Effector memory CD8-positive, alpha-beta T cell (primary cell): ENCODE measurements around the gene CDH12.
"Not testable (repeated sequence)": the region's sequence is repeated elsewhere in the genome, so short reads cannot be mapped to it uniquely, and the experiment has no call there.

ENCODE experiments used
- ATAC-seq: fragments of 150-1000 bp; cut with Tn5 transposase; replicated peaks from 2 replicates; pipeline ENCODE4 v1.10.0; 2021; ENCODE audit warnings: mild to moderate bottlenecking, moderate library complexity
- DNase-seq, 3 experiments: peaks; one replicate each; pipeline ENCODE4 v3.0.0; 2021
- H3K27ac Mint-ChIP-seq, 2 donors: one replicate each; pipeline ENCODE4 v1.8.0; 2022; ENCODE audit warnings: mild to moderate bottlenecking in 2 of 2, mixed read lengths in 2 of 2, moderate library complexity in 2 of 2
- H3K27me3 Mint-ChIP-seq, 2 donors: one replicate each; pipeline ENCODE4 v1.8.0; 2022; ENCODE audit warnings: mixed read lengths in 2 of 2
- H3K36me3 Mint-ChIP-seq: one replicate; pipeline ENCODE4 v1.8.0; 2022; ENCODE audit warnings: mild to moderate bottlenecking, moderate library complexity, mixed read lengths; ENCODE audit not compliant: insufficient read depth
- H3K4me1 Mint-ChIP-seq, 2 donors: one replicate each; pipeline ENCODE4 v1.8.0; 2022; ENCODE audit warnings: low read depth in 2 of 2, mixed read lengths in 2 of 2
- H3K4me3 Mint-ChIP-seq, 2 donors: one replicate each; pipeline ENCODE4 v1.8.0; 2022; ENCODE audit warnings: mild to moderate bottlenecking in 2 of 2, mixed read lengths in 2 of 2, moderate library complexity in 2 of 2
- H3K9me3 Mint-ChIP-seq, 2 donors: one replicate each; pipeline ENCODE4 v1.8.0; 2022; ENCODE audit warnings: mixed read lengths in 2 of 2

Gene CDH12

GRCh38 chr5:22411554-22412349, 441.4 kb downstream of the CDH12 start:
- Mint-ChIP-seq H3K9me3 (peaks cover 7 to 15% of the 10 kb centered on the region in 2 donors), H3K36me3 (no peaks in the 10 kb centered on the region), H3K4me1 (no peaks in the 10 kb centered on the region), H3K27me3 (no peaks in the 10 kb centered on the region), H3K27ac (no peak overlapping the region), H3K4me3 (no peak overlapping the region)
- DNase-seq = no peak
- ATAC-seq = no peak

- no peaks in the 10 kb centered on the region for H3K27me3 Mint-ChIP-seq
- H3K4me1 Mint-ChIP-seq = no peaks in the 10 kb centered on the region
- H3K4me3 Mint-ChIP-seq = no peak overlapping the region
- ATAC-seq (no peak), DNase-seq (no peak)
- no peak overlapping the region for H3K27ac Mint-ChIP-seq
- no peaks in the 10 kb centered on the region for H3K36me3 Mint-ChIP-seq
- H3K9me3 Mint-ChIP-seq = peaks cover 12 to 16% of the 10 kb centered on the region in 2 donors
These were observed 461.2 kb downstream of the CDH12 start for GRCh38 chr5:22391956-22392355.

GRCh38 chr5:22390888-22391287, 462.3 kb downstream of the CDH12 start:
- peaks cover 11 to 16% of the 10 kb centered on the region in 2 donors for H3K9me3 Mint-ChIP-seq
- no peaks in the 10 kb centered on the region for H3K4me1 Mint-ChIP-seq
- H3K4me3 Mint-ChIP-seq = no peak overlapping the region
- no peaks in the 10 kb centered on the region for H3K36me3 Mint-ChIP-seq
- no peaks in the 10 kb centered on the region for H3K27me3 Mint-ChIP-seq
- no peak overlapping the region for H3K27ac Mint-ChIP-seq
- no peak for ATAC-seq
- DNase-seq = no peak

GRCh38 chr5:22372826-22373660, 480.1 kb downstream of the CDH12 start:
- Mint-ChIP-seq H3K4me3 (no peak overlapping the region), H3K27me3 (no peaks in the 10 kb centered on the region), H3K9me3 (peaks cover 10 to 34% of the 10 kb centered on the region in 2 donors), H3K4me1 (no peaks in the 10 kb centered on the region), H3K36me3 (peaks cover 3% of the 10 kb centered on the region), H3K27ac (no peak overlapping the region)
- no peak for DNase-seq
- ATAC-seq = no peak

DNA sequence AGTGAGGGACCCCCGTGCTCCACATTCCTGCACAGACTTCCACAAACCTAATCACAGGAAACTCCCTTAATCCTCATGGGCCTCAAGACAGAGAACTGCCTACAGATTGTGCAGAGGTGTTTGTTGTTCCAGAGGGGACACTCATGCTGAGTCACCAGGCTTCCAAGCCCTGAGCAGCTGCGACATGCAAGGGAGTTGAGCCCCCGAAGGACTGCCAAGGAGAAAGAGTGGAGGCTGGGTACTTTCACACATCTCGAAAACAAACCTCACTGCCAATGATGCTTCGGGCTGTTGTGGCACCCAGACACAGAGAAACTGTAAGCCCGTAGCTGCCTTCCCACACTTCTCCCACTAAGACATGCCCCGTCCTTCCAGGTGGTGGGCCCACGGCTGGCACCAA, 480.8 kb downstream of the CDH12 start:
- Mint-ChIP-seq H3K36me3 (peaks cover 3% of the 10 kb centered on the region), H3K4me1 (no peaks in the 10 kb centered on the region), H3K4me3 (no peak overlapping the region), H3K27ac (no peak overlapping the region), H3K27me3 (no peaks in the 10 kb centered on the region), H3K9me3 (peaks cover 10 to 34% of the 10 kb centered on the region in 2 donors)
- ATAC-seq (no peak), DNase-seq (no peak)

GRCh38 chr5:22354956-22355355, 498.2 kb downstream of the CDH12 start:
- H3K9me3 Mint-ChIP-seq = peaks cover 9 to 11% of the 10 kb centered on the region in 2 donors
- no peak for DNase-seq
- no peak overlapping the region for H3K4me3 Mint-ChIP-seq
- H3K36me3 Mint-ChIP-seq = no peaks in the 10 kb centered on the region
- no peak overlapping the region for H3K27ac Mint-ChIP-seq
- H3K4me1 Mint-ChIP-seq = no peaks in the 10 kb centered on the region
- ATAC-seq = no peak
- H3K27me3 Mint-ChIP-seq = no peaks in the 10 kb centered on the region

GRCh38 chr5:22352493-22352892, 500.7 kb downstream of the CDH12 start:
- Mint-ChIP-seq H3K4me1 (no peaks in the 10 kb centered on the region), H3K27ac (no peak overlapping the region), H3K9me3 (peaks cover 9 to 12% of the 10 kb centered on the region in 2 donors), H3K36me3 (no peaks in the 10 kb centered on the region), H3K27me3 (no peaks in the 10 kb centered on the region), H3K4me3 (no peak overlapping the region)
- ATAC-seq (no peak), DNase-seq (no peak)

DNA sequence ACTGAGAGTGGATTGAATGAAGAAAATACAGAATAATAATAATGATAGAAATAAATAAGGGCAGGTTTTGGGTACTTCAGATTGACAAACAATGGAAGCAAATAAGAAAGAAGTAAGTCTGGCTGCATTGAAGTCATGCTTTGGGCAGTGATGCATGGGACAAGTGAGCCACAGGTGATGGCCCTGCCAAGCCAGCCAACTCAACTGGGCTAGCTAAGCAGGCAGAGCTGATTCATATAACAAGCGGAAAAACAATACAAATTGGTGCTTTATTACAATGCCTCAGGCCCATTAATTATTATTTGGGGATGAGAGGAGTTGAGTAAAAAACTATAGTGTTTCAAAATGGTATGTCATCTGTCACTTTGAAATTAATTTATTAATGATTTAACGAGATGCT, 502.0 kb downstream of the CDH12 start:
- no peak for ATAC-seq
- Mint-ChIP-seq H3K27me3 (no peaks in the 10 kb centered on the region), H3K4me3 (no peak overlapping the region), H3K27ac (no peak overlapping the region), H3K4me1 (no peaks in the 10 kb centered on the region), H3K9me3 (peaks cover 9 to 12% of the 10 kb centered on the region in 2 donors), H3K36me3 (no peaks in the 10 kb centered on the region)
- no peak for DNase-seq

DNA sequence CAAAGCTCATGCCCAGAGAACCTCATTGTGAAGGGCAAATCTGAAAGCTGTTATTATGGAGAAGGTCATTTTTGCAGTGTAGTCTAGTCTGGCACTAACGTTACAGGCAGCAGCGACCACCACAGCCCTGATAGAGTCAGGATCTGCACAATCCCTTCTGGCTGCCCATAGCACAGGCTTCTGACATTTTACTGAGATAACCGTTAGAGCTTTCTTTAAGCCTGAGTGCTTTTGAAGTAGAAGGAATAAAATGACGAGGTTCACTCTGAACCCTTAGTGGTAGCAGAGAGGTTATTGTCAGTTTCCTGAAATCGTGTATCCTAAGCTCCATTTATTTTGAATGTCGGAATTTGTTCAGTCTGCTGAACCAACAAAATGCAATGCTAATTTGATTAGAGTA, 505.1 kb downstream of the CDH12 start:
- H3K4me3 Mint-ChIP-seq = no peak overlapping the region
- no peak overlapping the region for H3K27ac Mint-ChIP-seq
- peaks cover 4 to 10% of the 10 kb centered on the region in 2 donors for H3K9me3 Mint-ChIP-seq
- DNase-seq (no peak), ATAC-seq (no peak)
- H3K36me3 Mint-ChIP-seq = no peaks in the 10 kb centered on the region
- H3K27me3 Mint-ChIP-seq = no peaks in the 10 kb centered on the region
- H3K4me1 Mint-ChIP-seq = no peaks in the 10 kb centered on the region

DNA sequence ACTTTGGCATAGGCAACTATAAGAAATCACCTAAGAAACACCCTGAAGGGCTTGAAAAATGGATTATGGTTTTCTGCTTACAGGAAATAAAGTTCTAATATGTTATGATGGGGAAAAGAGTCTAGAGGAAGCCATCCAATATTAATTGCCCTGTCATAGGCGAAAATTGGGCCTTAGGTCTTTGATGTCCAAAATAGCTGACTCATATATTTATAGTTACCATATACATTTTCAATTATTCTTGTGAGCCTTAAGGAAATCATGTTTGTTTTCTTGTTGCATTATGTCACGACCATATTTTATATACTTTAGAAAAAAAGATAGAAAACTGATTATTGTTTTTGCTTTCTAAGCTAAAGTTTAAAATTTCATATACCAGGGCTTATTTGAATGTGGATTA, 509.1 kb downstream of the CDH12 start:
- Mint-ChIP-seq H3K9me3 (peaks cover 3 to 8% of the 10 kb centered on the region in 2 donors), H3K27ac (no peak overlapping the region), H3K36me3 (no peaks in the 10 kb centered on the region), H3K4me1 (no peaks in the 10 kb centered on the region), H3K4me3 (no peak overlapping the region), H3K27me3 (no peaks in the 10 kb centered on the region)
- ATAC-seq (no peak), DNase-seq (no peak)

DNA sequence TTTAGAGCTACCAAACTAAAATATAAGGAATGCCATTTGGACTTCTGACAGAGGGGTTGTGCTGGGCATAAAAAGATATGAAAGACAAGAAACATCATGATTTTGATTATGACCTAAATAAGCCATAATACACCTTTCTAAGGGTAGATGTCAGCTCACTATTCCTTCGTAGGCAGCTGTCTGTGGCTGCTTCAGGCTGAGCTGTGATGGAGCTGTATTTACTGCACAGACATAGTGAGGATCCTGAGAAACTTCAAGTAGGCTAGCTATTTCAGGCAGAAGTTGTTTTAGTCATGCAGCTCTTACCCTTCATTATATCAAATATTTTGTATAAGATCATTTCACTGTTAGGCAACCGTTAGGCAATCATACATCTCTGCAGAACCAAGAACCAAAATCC, 511.7 kb downstream of the CDH12 start:
- Mint-ChIP-seq H3K9me3 (peaks cover 1 to 25% of the 10 kb centered on the region in 2 donors), H3K36me3 (no peaks in the 10 kb centered on the region), H3K4me3 (no peak overlapping the region), H3K4me1 (no peaks in the 10 kb centered on the region), H3K27me3 (no peaks in the 10 kb centered on the region), H3K27ac (no peak overlapping the region)
- DNase-seq (no peak), ATAC-seq (no peak)

GRCh38 chr5:22332949-22333348, 520.2 kb downstream of the CDH12 start:
- DNase-seq, H3K4me3 Mint-ChIP-seq, H3K36me3 Mint-ChIP-seq, H3K4me1 Mint-ChIP-seq, H3K27ac Mint-ChIP-seq, ATAC-seq, H3K27me3 Mint-ChIP-seq: not testable (repeated sequence)
- H3K9me3 Mint-ChIP-seq = peaks cover 16 to 37% of the 10 kb centered on the region in 2 donors

DNA sequence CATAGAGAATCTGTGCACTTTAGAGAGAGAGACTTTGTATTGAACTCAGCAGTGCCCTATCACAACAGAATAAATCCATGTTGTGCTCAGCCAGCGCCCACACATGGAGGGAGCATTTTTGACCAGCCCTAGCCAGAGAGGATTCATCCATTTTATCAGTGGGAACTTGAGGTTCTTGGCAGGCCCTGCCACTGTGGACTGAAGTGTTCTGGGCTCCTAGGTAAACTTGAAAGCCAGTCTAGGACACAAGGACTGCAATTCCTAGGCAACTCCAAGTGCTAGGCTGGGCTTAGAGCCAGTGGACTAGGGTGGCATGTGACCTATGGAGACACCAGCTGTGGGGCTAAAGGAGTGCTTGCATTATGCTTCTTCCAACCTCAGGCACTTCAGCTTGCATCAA, 523.5 kb downstream of the CDH12 start:
- no peaks in the 10 kb centered on the region for H3K36me3 Mint-ChIP-seq
- no peak for ATAC-seq
- no peak for DNase-seq
- H3K4me1 Mint-ChIP-seq = no peaks in the 10 kb centered on the region
- H3K4me3 Mint-ChIP-seq = no peak overlapping the region
- peaks cover 9 to 10% of the 10 kb centered on the region in 2 donors for H3K9me3 Mint-ChIP-seq
- H3K27me3 Mint-ChIP-seq = no peaks in the 10 kb centered on the region
- H3K27ac Mint-ChIP-seq = no peak overlapping the region

DNA sequence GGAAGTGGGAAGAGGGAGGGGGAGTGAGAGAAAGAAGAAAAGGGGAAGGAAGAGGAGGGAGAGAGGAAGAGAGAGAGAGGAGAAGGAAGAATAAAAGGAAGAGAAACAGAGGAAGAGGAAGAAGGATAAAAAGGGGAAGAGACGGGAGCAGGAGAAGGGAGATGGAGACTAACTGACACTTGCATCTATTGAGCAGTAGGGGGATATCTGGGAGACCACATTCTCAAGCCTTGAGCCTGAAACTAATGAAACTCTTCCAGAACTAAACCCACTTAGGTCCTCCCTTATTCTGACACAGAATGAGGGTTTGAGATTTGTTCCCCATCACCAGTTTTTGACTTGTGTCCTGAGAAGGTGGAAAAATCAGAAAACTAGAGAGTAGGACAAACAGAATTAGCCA, 533.3 kb downstream of the CDH12 start:
- Mint-ChIP-seq H3K27me3 (no peaks in the 10 kb centered on the region), H3K36me3 (no peaks in the 10 kb centered on the region), H3K9me3 (peaks cover 0 to 9% of the 10 kb centered on the region in 2 donors), H3K4me3 (no peak overlapping the region), H3K4me1 (no peaks in the 10 kb centered on the region), H3K27ac (no peak overlapping the region)
- no peak for ATAC-seq
- DNase-seq = no peak
